SH-SY5Y (cell line): ENCODE measurements around the gene CD3D.

Experiments used
- GATA2 ChIP-seq: IDR thresholded peaks from 2 replicates; pipeline ENCODE4 v1.6.1; 2011; ENCODE audit warnings: mild to moderate bottlenecking, low read depth, low read length
- GATA3 ChIP-seq: IDR thresholded peaks from 2 replicates; pipeline ENCODE4 v1.6.1; 2011; ENCODE audit warnings: low read depth, mild to moderate bottlenecking, low read length, moderate library complexity

DNA sequence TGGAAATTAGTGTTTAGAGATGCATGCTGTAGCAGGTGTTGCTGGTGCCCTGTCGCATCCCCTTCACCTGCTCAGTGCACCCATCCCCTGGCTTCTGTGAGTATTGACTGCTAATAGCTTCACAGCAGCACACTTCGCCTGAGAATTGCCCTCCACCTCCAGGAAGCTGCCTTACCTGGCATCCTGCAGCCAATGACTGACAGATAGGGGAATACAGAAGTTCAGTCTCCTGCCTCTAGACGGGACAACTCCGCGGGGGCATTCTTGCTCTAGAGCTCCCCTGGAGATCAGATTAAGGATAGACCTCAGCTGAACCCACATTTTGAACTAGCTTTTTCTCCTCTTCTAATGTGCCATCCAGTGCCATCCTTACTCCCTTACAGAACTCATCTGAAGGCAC lies 47.3 kb downstream of the CD3D start:
- TF ChIP-seq GATA2 (no peak), GATA3 (no peak)
